GM21367 (cell line): ENCODE results near the gene EIF2B1.

Source experiments
- ATAC-seq: cut with Tn5 transposase; IDR thresholded peaks from one replicate; pipeline ENCODE4 v1.9.1; 2021; ENCODE audit not compliant: unreplicated experiment

The EIF2B1 gene

GRCh38 chr12:123571343-123571813 lies 62.1 kb downstream of the EIF2B1 start:
- no peak for ATAC-seq
